Measurements from ENCODE around the gene LAMA2. TPM values are rescaled to one million over a fixed set of nuclear protein-coding genes. Genes with fewer than 3 reads are reported as not detected.

The LAMA2 gene
- total RNA-seq, 1 donor from 2014 or later = 0.47 TPM

- H3K4me1 Mint-ChIP-seq = no peaks in the 10 kb centered on the region
- H3K9me3 Mint-ChIP-seq = no peaks in the 10 kb centered on the region
- no peaks in the 10 kb centered on the region for H3K27me3 Mint-ChIP-seq (ENCODE audit: low read depth)
- no peak for DNase-seq (ENCODE audit: low read depth, low spot score)
- no peak overlapping the region for H3K27ac Mint-ChIP-seq (ENCODE audit: unreplicated experiment)
- no peaks in the 10 kb centered on the region for H3K36me3 Mint-ChIP-seq (ENCODE audit: low read depth)
- TF ChIP-seq CTCF (conservative IDR thresholded peaks at IDR 0.05) = no peak
- no peak overlapping the region for H3K4me3 Mint-ChIP-seq
Measured at GRCh38 chr6:129402244-129402643, 519.3 kb downstream of the LAMA2 start.

DNA sequence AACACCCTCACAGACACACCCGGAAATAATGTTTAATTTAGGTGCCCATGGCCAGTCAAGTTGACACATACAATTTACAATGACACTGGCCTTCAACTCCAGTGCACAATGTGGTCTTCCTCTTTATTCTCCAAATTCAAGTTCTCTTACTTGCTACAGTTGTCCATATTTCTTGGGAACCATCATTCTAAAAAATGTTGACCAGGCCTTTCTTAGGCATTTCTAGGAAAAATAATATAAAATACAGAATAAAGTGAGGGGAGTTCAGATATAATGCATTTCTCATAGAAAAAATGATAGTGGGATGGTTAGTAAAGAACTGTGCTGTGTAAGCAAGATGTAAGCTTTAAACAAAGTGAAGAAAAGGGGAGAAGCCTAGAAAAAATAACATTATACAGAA is 528.2 kb downstream of the LAMA2 start:
- Mint-ChIP-seq H3K27me3 (ENCODE audit: low read depth) (no peaks in the 10 kb centered on the region), H3K9me3 (peaks cover 2% of the 10 kb centered on the region), H3K36me3 (ENCODE audit: low read depth) (no peaks in the 10 kb centered on the region), H3K27ac (ENCODE audit: unreplicated experiment) (no peak overlapping the region), H3K4me1 (peaks cover 8% of the 10 kb centered on the region), H3K4me3 (no peak overlapping the region)
- no peak for TF ChIP-seq CTCF (conservative IDR thresholded peaks at IDR 0.05)
- DNase-seq (ENCODE audit: low read depth, low spot score) = no peak

GRCh38 chr6:129416337-129416990 is 533.5 kb downstream of the LAMA2 start:
- no peaks in the 10 kb centered on the region for H3K36me3 Mint-ChIP-seq (ENCODE audit: low read depth)
- no peak for DNase-seq (ENCODE audit: low read depth, low spot score)
- no peak for TF ChIP-seq CTCF (conservative IDR thresholded peaks at IDR 0.05)
- no peak overlapping the region for H3K27ac Mint-ChIP-seq (ENCODE audit: unreplicated experiment)
- no peaks in the 10 kb centered on the region for H3K9me3 Mint-ChIP-seq
- no peaks in the 10 kb centered on the region for H3K27me3 Mint-ChIP-seq (ENCODE audit: low read depth)
- H3K4me1 Mint-ChIP-seq = peaks cover 3% of the 10 kb centered on the region
- H3K4me3 Mint-ChIP-seq = no peak overlapping the region

- TF ChIP-seq CTCF (conservative IDR thresholded peaks at IDR 0.05) = no peak
- Mint-ChIP-seq H3K27ac (ENCODE audit: unreplicated experiment) (no peak overlapping the region), H3K4me1 (peaks cover 4% of the 10 kb centered on the region), H3K4me3 (no peak overlapping the region), H3K36me3 (ENCODE audit: low read depth) (no peaks in the 10 kb centered on the region), H3K27me3 (ENCODE audit: low read depth) (no peaks in the 10 kb centered on the region), H3K9me3 (no peaks in the 10 kb centered on the region)
- DNase-seq (ENCODE audit: low read depth, low spot score) = no peak
Measured at GRCh38 chr6:129417416-129418086, 534.6 kb downstream of the LAMA2 start.

- H3K4me3 Mint-ChIP-seq = no peak overlapping the region
- H3K9me3 Mint-ChIP-seq = no peaks in the 10 kb centered on the region
- peaks cover 4% of the 10 kb centered on the region for H3K4me1 Mint-ChIP-seq
- H3K36me3 Mint-ChIP-seq (ENCODE audit: low read depth) = no peaks in the 10 kb centered on the region
- TF ChIP-seq CTCF (conservative IDR thresholded peaks at IDR 0.05) = no peak
- DNase-seq (ENCODE audit: low read depth, low spot score) = no peak
- H3K27ac Mint-ChIP-seq (ENCODE audit: unreplicated experiment) = no peak overlapping the region
- H3K27me3 Mint-ChIP-seq (ENCODE audit: low read depth) = no peaks in the 10 kb centered on the region
Measured at GRCh38 chr6:129419324-129419723, 536.4 kb downstream of the LAMA2 start.
